ENCODE data around the gene COL6A1. TPM values are rescaled to one million over a fixed set of nuclear protein-coding genes. Genes with fewer than 3 reads are reported as not detected.

Gene COL6A1
- total RNA-seq, 1 experiment from 2014 or later: 87.5 TPM

DNA sequence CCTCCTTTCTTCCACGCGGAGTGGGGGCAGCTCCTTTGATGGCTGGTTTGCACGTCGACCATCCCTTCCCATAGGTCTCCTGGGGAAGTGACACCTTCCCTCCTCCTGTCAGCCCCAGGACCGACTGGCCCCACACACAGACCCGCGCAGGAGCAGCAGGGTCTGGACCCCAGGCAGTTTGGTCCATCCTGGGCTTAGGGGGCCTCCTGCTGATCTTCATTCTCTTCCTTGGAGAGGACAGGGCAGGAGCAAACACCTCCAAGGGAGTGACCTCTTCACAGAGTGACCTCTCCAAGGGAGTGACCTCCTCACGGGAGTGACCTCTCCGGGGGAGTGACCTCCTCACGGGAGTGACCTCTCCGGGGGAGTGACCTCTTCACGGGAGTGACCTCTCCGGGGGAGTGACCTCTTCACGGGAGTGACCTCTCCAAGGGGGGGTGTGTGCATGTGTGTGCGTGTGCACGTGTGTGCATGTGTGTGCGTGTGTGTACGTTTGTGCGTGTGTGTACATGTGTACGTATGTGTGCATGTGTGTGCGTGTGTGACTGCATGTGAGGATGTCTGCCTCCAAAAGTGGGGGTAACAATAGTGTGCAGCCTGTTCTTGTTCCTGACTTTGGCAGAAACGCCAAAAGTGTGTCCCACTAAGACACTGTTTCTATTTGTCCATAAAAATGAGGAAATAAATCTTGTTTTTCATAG lies 29.8 kb downstream of the COL6A1 start:
- BruUV-seq (replicated peaks): no TSS peak
- Histone ChIP-seq H3K9me2 (ENCODE audit: insufficient read depth) (no peaks in the 10 kb centered on the region), H3K4me1 (ENCODE audit: control insufficient read depth in 1 of 2, insufficient read depth in 2 of 2, low read length in 2 of 2) (peaks cover 0 to 4% of the 10 kb centered on the region in 2 experiments; a peak in 2 of 4 replicates), H3K4me3 (replicated peaks in 1 of 2; ENCODE audit: low read depth in 1 of 2, low read length in 2 of 2) (no peak overlapping the region), H3K9ac (ENCODE audit: low read length) (no peak overlapping the region), H2AFZ (ENCODE audit: low read depth, low read length, poor library complexity, severe bottlenecking) (no peak overlapping the region), H3K27ac (ENCODE audit: low read depth, low read length) (no peak overlapping the region), H3K4me2 (ENCODE audit: low read length) (no peak overlapping the region), H4K20me1 (ENCODE audit: insufficient read depth) (no peaks in the 10 kb centered on the region), H3K9me3 (ENCODE audit: control insufficient read depth in 1 of 2, insufficient read depth in 1 of 2, low read depth in 1 of 2, low read length in 2 of 2) (no peaks in the 10 kb centered on the region), H3K27me3 (ENCODE audit: insufficient read depth, low read length) (peaks cover 39% of the 10 kb centered on the region), H3K36me3 (ENCODE audit: control insufficient read depth in 1 of 2, insufficient read depth in 2 of 2, low read length in 2 of 2) (no peaks in the 10 kb centered on the region), H3K79me2 (ENCODE audit: insufficient read depth, low read length) (no peaks in the 10 kb centered on the region)
- no peak for DNase-seq (ENCODE audit: low read depth, low spot score)
- ATAC-seq: no peak
- ChIA-PET RAD21 (ENCODE audit: low non-redundant PET in 1 of 2, low total read pairs in 2 of 2, uncharacterized antibody in 2 of 2, unreplicated experiment in 2 of 2) (no interaction called here), POLR2A (no interaction called here), CTCF (no interaction called here)
- intact Hi-C loops (cut with micrococcal nuclease): no loop called here
- TF ChIP-seq FOSL1 (IDR thresholded peaks at IDR 0.05; ENCODE audit: low read depth): no peak
- no peak for TF ChIP-seq TCF7L2 (IDR thresholded peaks at IDR 0.05; ENCODE audit: borderline replicate concordance, extremely low read depth, insufficient read depth, insufficient read length)
- TF ChIP-seq ZNF274 (IDR thresholded peaks at IDR 0.05; ENCODE audit: low read depth, low read length): no peak
- TF ChIP-seq EGR1 (IDR thresholded peaks at IDR 0.05; ENCODE audit: low read depth): no peak
- TF ChIP-seq, protein P1, sequence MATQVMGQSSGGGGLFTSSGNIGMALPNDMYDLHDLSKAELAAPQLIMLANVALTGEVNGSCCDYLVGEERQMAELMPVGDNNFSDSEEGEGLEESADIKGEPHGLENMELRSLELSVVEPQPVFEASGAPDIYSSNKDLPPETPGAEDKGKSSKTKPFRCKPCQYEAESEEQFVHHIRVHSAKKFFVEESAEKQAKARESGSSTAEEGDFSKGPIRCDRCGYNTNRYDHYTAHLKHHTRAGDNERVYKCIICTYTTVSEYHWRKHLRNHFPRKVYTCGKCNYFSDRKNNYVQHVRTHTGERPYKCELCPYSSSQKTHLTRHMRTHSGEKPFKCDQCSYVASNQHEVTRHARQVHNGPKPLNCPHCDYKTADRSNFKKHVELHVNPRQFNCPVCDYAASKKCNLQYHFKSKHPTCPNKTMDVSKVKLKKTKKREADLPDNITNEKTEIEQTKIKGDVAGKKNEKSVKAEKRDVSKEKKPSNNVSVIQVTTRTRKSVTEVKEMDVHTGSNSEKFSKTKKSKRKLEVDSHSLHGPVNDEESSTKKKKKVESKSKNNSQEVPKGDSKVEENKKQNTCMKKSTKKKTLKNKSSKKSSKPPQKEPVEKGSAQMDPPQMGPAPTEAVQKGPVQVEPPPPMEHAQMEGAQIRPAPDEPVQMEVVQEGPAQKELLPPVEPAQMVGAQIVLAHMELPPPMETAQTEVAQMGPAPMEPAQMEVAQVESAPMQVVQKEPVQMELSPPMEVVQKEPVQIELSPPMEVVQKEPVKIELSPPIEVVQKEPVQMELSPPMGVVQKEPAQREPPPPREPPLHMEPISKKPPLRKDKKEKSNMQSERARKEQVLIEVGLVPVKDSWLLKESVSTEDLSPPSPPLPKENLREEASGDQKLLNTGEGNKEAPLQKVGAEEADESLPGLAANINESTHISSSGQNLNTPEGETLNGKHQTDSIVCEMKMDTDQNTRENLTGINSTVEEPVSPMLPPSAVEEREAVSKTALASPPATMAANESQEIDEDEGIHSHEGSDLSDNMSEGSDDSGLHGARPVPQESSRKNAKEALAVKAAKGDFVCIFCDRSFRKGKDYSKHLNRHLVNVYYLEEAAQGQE (IDR thresholded peaks at IDR 0.05; ENCODE audit: low read depth): no peak
- no peak for TF ChIP-seq EZH2 (IDR thresholded peaks at IDR 0.05)
- TF ChIP-seq MAX (IDR thresholded peaks at IDR 0.05): no peak
- TF ChIP-seq YY1 (IDR thresholded peaks at IDR 0.05; ENCODE audit: extremely low read depth, insufficient replicate concordance, low read depth, low read length): no peak
- TF ChIP-seq, protein P2, sequence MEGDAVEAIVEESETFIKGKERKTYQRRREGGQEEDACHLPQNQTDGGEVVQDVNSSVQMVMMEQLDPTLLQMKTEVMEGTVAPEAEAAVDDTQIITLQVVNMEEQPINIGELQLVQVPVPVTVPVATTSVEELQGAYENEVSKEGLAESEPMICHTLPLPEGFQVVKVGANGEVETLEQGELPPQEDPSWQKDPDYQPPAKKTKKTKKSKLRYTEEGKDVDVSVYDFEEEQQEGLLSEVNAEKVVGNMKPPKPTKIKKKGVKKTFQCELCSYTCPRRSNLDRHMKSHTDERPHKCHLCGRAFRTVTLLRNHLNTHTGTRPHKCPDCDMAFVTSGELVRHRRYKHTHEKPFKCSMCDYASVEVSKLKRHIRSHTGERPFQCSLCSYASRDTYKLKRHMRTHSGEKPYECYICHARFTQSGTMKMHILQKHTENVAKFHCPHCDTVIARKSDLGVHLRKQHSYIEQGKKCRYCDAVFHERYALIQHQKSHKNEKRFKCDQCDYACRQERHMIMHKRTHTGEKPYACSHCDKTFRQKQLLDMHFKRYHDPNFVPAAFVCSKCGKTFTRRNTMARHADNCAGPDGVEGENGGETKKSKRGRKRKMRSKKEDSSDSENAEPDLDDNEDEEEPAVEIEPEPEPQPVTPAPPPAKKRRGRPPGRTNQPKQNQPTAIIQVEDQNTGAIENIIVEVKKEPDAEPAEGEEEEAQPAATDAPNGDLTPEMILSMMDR (IDR thresholded peaks at IDR 0.05 in 2 of 3, conservative IDR thresholded peaks at IDR 0.05 in 1 of 3; ENCODE audit: borderline replicate concordance in 1 of 3, insufficient read depth in 1 of 3, low read depth in 2 of 3, low read length in 2 of 3): no peak
- TF ChIP-seq POLR2A (IDR thresholded peaks at IDR 0.05; ENCODE audit: borderline replicate concordance, extremely low read depth, insufficient read depth, insufficient read length): no peak
- TF ChIP-seq ATF3 (IDR thresholded peaks at IDR 0.05): no peak
- TF ChIP-seq CBX3 (IDR thresholded peaks at IDR 0.05; ENCODE audit: low read depth): no peak
- no peak for TF ChIP-seq RAD21 (IDR thresholded peaks at IDR 0.05; ENCODE audit: low read depth)
- no peak for TF ChIP-seq ZBTB33 (IDR thresholded peaks at IDR 0.05; ENCODE audit: extremely low read depth, insufficient replicate concordance, low read length)
- TF ChIP-seq SP1 (IDR thresholded peaks at IDR 0.05; ENCODE audit: low read depth): no peak
- TF ChIP-seq SIN3A (IDR thresholded peaks at IDR 0.05; ENCODE audit: low read depth): no peak
- no peak for TF ChIP-seq ELF1 (IDR thresholded peaks at IDR 0.05; ENCODE audit: borderline replicate concordance, low read depth)
- TF ChIP-seq CEBPB (IDR thresholded peaks at IDR 0.05; ENCODE audit: low read depth): no peak
- no peak for TF ChIP-seq JUND (IDR thresholded peaks at IDR 0.05)
- TF ChIP-seq ZFX (IDR thresholded peaks at IDR 0.05): no peak
